Measurements from ENCODE around the gene MYO9A.

- TF ChIP-seq CTCF (conservative IDR thresholded peaks at IDR 0.05) (no peak), EZH2 (IDR thresholded peaks at IDR 0.05; ENCODE audit: low read depth) (no peak)
Measured at GRCh38 chr15:72070817-72071447, 47.0 kb downstream of the MYO9A start.
